Bronchial epithelial cell (primary cell): ENCODE measurements around the gene LDLRAD4. TPM values are rescaled to one million over a fixed set of nuclear protein-coding genes. Genes with fewer than 3 reads are reported as not detected.

Source experiments
- DNase-seq: peaks from one replicate; pipeline ENCODE4 v3.0.0-alpha.2; 2010; ENCODE audit warnings: low read depth
- FAIRE-seq: peaks from 2 replicates; lab custom pipeline; 2011; peaks lifted over from hg19 to GRCh38; lab: Jason Lieb, UNC
- H3K27me3 ChIP-seq: 2 replicates; pipeline ENCODE4 v1.5.1; 2011; ENCODE audit warnings: low read length; ENCODE audit not compliant: control insufficient read depth, insufficient read depth
- H3K36me3 ChIP-seq: 2 replicates; pipeline ENCODE4 v1.5.1; 2011; ENCODE audit warnings: low read length; ENCODE audit not compliant: control insufficient read depth, insufficient read depth
- H3K4me3 ChIP-seq: 2 replicates; pipeline ENCODE4 v1.5.1; 2011; ENCODE audit warnings: mild to moderate bottlenecking, low read depth, low read length, control low read depth
- CTCF ChIP-seq: IDR thresholded peaks from 2 replicates; pipeline ENCODE4 v1.5.1; 2011; ENCODE audit warnings: mild to moderate bottlenecking, moderate library complexity, low read length, control low read depth, inconsistent platforms; ENCODE audit not compliant: insufficient read depth, severe bottlenecking
- total RNA-seq: library from RNA; depleted of rRNA; stranded (reverse); fragments of >200 nt; gene quantifications from 2 replicates; pipeline ENCODE4 v1.2.1, GENCODE V29; 2014

LDLRAD4 gene
- total RNA-seq, 1 donor from 2014 or later: not detected

GRCh38 chr18:13253786-13254688 lies 35.5 kb downstream of the LDLRAD4 start:
- Histone ChIP-seq H3K27me3 (no peaks in the 10 kb centered on the region), H3K4me3 (no peak overlapping the region), H3K36me3 (no peaks in the 10 kb centered on the region)
- FAIRE-seq (no peak), DNase-seq (no peak)
- no peak for TF ChIP-seq CTCF

- TF ChIP-seq CTCF: no peak
- FAIRE-seq (peak; percentile 52), DNase-seq (no peak)
- H3K4me3 ChIP-seq: no peak overlapping the region
- H3K36me3 ChIP-seq: no peaks in the 10 kb centered on the region
- H3K27me3 ChIP-seq: no peaks in the 10 kb centered on the region
These were observed 36.7 kb downstream of the LDLRAD4 start for GRCh38 chr18:13254971-13255927.

- no peak for FAIRE-seq
- no peaks in the 10 kb centered on the region for H3K36me3 ChIP-seq
- no peaks in the 10 kb centered on the region for H3K27me3 ChIP-seq
- no peak for DNase-seq
- no peak for TF ChIP-seq CTCF
- H3K4me3 ChIP-seq: no peak overlapping the region
These were observed 38.1 kb downstream of the LDLRAD4 start for GRCh38 chr18:13256444-13257305.

GRCh38 chr18:13257361-13257980 lies 38.9 kb downstream of the LDLRAD4 start:
- DNase-seq: no peak
- H3K27me3 ChIP-seq: no peaks in the 10 kb centered on the region
- FAIRE-seq: no peak
- TF ChIP-seq CTCF: no peak
- H3K36me3 ChIP-seq: no peaks in the 10 kb centered on the region
- H3K4me3 ChIP-seq: no peak overlapping the region

- H3K36me3 ChIP-seq: no peaks in the 10 kb centered on the region
- TF ChIP-seq CTCF: no peak
- H3K4me3 ChIP-seq: no peak overlapping the region
- DNase-seq (no peak), FAIRE-seq (no peak)
- no peaks in the 10 kb centered on the region for H3K27me3 ChIP-seq
These were observed 40.4 kb downstream of the LDLRAD4 start for GRCh38 chr18:13258921-13259320.
